DND-41 (cell line): ENCODE data around the gene ATAD3A.

Source experiments
- CTCF ChIP-seq: IDR thresholded peaks from 2 replicates; pipeline ENCODE4 v1.5.1; 2012; ENCODE audit warnings: borderline replicate concordance, low read length, moderate library complexity, mild to moderate bottlenecking; ENCODE audit not compliant: poor library complexity, severe bottlenecking; ENCODE audit errors: extremely low read depth
- EZH2 ChIP-seq: IDR thresholded peaks from 3 replicates; pipeline ENCODE4 v1.6.1; 2012; ENCODE audit warnings: borderline replicate concordance, low read depth, mild to moderate bottlenecking, moderate library complexity, low read length, inconsistent platforms; ENCODE audit not compliant: severe bottlenecking

- TF ChIP-seq CTCF (no peak), EZH2 (no peak)
Observed at GRCh38 chr1:1556505-1556904, 44.5 kb downstream of the ATAD3A start.
